ENCODE results near the gene KNDC1. TPM values are rescaled to one million over a fixed set of nuclear protein-coding genes. Genes with fewer than 3 reads are reported as not detected.
"Not testable (repeated sequence)": the region's sequence is repeated elsewhere in the genome, so short reads cannot be mapped to it uniquely, and the experiment has no call there.

The KNDC1 gene
- total RNA-seq, 1 donor from 2014 or later: 7.1 TPM

GRCh38 chr10:133258818-133259601, 99.0 kb downstream of the KNDC1 start:
- intact Hi-C loops (cut with DNase I): no loop called here
- ATAC-seq (peak; percentile 77), DNase-seq (ENCODE audit: low spot score) (peak; percentile 88)

DNA sequence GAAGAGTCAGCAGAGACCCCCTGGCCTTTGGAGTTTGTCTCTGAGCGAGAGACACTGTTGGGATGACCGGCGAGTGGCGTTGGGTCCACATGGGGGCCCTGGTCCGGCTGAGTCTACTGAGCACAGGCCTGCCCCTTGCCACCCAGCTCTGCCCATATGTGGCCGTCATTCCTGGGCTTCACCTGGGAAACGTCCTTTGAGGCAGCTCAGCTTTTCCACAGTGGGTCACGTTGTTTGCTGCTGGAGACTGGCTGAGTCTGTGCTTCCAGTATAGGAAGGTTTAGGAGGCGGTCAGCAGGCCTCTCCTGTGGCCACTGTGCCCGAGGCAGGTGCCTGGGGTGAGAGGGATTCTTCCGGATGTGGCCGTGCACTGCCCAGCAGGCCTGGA, 99.6 kb downstream of the KNDC1 start:
- DNase-seq (ENCODE audit: low spot score) (no peak), ATAC-seq (no peak)
- intact Hi-C loops (cut with DNase I): no loop called here

GRCh38 chr10:133260895-133261725, 101.1 kb downstream of the KNDC1 start:
- DNase-seq (ENCODE audit: low spot score): peak; percentile 80
- peak; percentile 28 for ATAC-seq

DNA sequence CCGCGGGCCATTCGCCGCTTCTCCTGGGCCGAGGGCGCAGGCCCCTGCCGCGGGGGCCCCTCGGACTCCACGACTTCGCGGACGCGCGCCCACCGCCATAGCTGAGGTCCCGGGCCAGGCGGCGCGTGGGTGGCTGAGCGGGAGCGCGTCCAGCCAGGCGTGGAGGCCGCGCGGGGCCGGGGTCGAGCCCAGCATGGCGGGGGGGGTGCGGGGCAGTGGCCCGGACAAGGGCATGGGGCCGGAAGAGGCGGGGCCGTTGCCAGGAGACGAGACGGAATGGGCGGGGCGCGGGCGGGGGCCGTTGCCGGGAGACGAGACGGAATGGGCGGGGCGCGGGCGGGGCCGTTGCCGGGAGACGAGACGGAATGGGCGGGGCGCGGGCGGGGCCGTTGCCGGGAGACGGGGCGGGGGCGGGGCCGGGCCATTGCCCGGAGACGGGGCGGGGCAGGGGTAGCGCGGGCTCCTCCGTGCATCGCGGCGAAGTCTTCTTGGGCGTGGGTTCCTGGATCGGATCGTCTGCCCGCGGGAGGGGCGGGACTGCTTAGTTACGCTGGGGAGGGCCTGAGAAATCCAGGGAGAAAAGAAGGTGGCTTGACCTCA, 101.8 kb downstream of the KNDC1 start:
- peak; percentile 97 for DNase-seq (ENCODE audit: low spot score)
- peak; percentile 67 for ATAC-seq
- intact Hi-C loops (cut with DNase I): no loop called here

More at GRCh38 chr10:133260895-133261725, 101.1 kb downstream of the KNDC1 start:
- intact Hi-C loops (cut with DNase I): no loop called here

DNA sequence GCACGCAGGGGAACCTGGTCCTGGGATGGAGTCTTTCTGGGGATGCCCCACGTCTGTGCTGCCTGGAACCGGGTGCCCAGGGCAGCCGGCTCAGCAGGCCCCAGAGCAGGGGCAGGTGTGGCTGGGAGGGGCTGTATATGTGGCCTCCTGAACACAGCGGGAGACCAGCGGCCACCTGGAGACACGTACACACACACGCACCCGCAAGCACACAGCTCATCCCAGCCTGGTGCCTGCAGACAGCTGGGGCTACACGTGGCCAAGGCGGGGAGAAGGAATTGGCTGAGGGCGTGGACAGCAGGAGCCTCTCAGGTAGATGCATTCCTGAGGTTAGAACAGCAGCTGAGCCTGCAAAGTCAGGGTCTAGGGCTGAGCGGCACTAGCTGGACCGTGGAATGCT, 102.7 kb downstream of the KNDC1 start:
- intact Hi-C loops (cut with DNase I): no loop called here
- DNase-seq (ENCODE audit: low spot score) (no peak), ATAC-seq (no peak)

GRCh38 chr10:133263674-133264073, 103.7 kb downstream of the KNDC1 start:
- intact Hi-C loops (cut with DNase I): no loop called here
- ATAC-seq (no peak), DNase-seq (ENCODE audit: low spot score) (no peak)

GRCh38 chr10:133264461-133264860, 104.4 kb downstream of the KNDC1 start:
- ATAC-seq: no peak
- intact Hi-C loops (cut with DNase I): no loop called here
- DNase-seq (ENCODE audit: low spot score): no peak

- intact Hi-C loops (cut with DNase I); ATAC-seq; DNase-seq (ENCODE audit: low spot score): not testable (repeated sequence)
Measured at GRCh38 chr10:133265052-133265451, 105.0 kb downstream of the KNDC1 start.

DNA sequence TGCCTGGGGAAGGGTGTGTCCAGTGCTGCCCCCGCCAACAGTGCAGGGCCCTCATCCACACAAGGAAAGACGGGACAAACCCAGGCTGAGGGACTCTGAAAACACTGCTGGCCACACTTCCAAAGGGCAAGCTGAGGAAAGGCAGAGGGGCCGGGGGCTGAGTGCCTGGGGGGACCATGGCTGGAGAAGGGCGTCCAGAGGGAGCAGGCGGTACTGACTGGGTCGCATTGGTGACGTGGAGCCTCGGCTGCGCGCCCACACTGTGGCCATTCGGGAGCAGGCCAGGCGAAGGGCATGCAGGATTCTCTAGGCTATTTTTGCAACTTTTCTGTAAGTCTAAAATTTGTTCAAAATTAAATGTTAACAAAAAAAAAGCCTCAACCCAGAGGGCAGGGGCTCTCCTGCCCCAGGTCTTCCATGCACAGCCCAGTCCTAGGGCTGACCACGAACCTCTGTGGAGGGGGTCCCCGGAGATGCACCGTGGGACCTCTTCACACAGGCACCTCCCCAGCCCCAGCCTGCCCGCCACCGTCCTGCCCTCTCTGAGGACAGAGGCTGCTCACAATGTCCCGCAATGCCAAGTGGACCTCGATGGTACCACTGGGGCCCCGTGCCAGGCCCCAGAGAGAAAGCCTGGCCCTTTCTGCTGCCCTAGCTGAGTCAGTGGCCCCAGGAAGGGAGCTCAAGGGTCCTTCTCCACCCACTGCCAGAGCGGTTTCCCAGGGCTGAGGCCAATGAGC, 106.2 kb downstream of the KNDC1 start:
- DNase-seq (ENCODE audit: low spot score): no peak
- no peak for ATAC-seq
- intact Hi-C loops (cut with DNase I): no loop called here

- ATAC-seq: no peak
- intact Hi-C loops (cut with DNase I): no loop called here
- no peak for DNase-seq (ENCODE audit: low spot score)
Measured at GRCh38 chr10:133267293-133267692, 107.3 kb downstream of the KNDC1 start.

- ATAC-seq: no peak
- intact Hi-C loops (cut with DNase I): no loop called here
- DNase-seq (ENCODE audit: low spot score): no peak
Measured at GRCh38 chr10:133267829-133268228, 107.8 kb downstream of the KNDC1 start.

DNA sequence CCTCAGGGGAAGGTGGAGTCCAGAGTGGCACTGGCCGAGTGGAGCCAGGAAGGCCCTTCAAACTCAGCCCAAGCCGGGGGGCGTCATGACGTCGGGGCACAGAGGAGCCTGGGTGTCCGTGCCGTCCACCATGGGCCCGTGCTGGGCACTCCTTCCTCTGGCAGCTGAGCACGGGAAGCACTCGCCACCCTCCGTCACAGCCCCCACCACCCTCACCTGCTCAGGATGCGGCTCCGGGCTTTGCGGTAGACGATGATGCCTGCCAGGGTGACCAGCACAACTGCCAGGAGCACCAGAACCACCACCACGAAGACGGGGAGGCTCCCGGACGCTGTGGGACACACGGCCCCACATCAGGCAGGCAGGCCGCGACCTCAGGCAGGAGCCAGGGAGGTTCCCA, 108.5 kb downstream of the KNDC1 start:
- DNase-seq (ENCODE audit: low spot score) (no peak), ATAC-seq (no peak)
- intact Hi-C loops (cut with DNase I): no loop called here

- intact Hi-C loops (cut with DNase I): no loop called here
- DNase-seq (ENCODE audit: low spot score): no peak
- ATAC-seq: no peak
Measured at GRCh38 chr10:133269367-133269766, 109.3 kb downstream of the KNDC1 start.

- intact Hi-C loops (cut with DNase I): no loop called here
- DNase-seq (ENCODE audit: low spot score) (no peak), ATAC-seq (no peak)
Measured at GRCh38 chr10:133270204-133270603, 110.2 kb downstream of the KNDC1 start.

GRCh38 chr10:133270773-133271297, 110.8 kb downstream of the KNDC1 start:
- no peak for DNase-seq (ENCODE audit: low spot score)
- no peak for ATAC-seq
- intact Hi-C loops (cut with DNase I): no loop called here

DNA sequence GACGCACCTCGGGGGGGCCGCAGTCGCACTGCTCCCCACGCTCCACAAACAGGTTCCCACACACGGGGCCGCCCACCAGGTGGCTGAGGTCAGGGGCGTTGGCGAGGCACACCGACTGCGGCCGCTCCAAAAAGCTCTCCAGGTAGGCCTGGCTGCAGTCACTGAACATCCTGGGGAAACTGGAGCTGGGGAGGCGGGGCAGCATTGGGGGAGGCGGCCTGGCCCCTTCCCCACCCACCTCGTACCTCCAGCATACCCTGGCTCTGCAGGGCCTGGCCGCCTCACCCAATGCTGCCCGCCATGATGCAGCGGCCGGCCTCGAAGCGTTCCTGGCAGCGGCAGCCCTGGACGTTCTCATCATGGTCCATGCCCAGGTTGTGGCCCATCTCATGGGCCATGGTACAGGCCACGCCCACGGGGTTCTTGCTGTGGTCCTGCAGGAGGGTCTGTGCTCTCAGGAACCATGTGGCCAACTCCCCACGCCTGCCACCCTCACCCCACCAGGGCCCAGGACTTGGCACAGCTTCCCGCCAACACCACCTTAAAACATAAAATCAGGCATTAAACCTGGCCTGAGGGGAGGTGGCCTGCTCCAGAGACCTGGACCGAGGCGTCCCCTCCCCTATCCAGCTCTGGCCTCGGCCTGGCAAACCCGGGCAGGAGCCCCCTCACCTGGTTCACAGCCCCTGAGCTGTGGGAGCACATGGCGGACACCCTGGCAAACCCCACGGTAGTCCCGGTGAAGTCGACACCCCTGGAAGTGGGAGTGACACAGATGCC, 111.7 kb downstream of the KNDC1 start:
- no peak for DNase-seq (ENCODE audit: low spot score)
- no peak for ATAC-seq
- intact Hi-C loops (cut with DNase I): no loop called here

- ATAC-seq: no peak
- no peak for DNase-seq (ENCODE audit: low spot score)
- intact Hi-C loops (cut with DNase I): no loop called here
Measured at GRCh38 chr10:133272301-133272963, 112.4 kb downstream of the KNDC1 start.

GRCh38 chr10:133272964-133273420, 113.0 kb downstream of the KNDC1 start:
- ATAC-seq (no peak), DNase-seq (ENCODE audit: low spot score) (no peak)
- intact Hi-C loops (cut with DNase I): no loop called here
